ENCODE results near the gene VAMP2.

VAMP2 gene

DNA sequence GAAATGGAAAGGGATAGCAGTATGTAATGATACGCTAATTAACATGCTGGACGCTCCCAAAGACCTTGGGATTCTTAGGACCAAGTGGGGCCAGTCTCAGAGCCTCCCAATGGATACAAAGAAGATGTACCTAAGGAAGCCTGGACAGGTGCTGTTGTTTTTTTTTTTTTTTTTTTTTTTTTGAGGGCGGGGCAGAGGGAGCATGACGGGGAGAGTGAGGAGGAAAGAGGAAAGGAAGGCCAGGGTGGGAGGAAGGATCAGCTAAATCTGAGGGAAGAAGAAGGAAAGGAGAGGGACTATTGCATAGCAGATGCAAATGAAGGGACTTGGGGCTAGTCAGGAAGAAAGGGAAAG, 2.5 kb downstream of the VAMP2 start:
- H3K9ac ChIP-seq (ENCODE audit: low read length) = no peak overlapping the region
- H3K79me2 ChIP-seq (ENCODE audit: low read length) = peaks cover 21% of the 10 kb centered on the region
- peaks cover 34% of the 10 kb centered on the region for H3K4me1 ChIP-seq (ENCODE audit: low read length)
- H2AFZ ChIP-seq (ENCODE audit: low read depth, low read length) = no peak overlapping the region
- H3K4me3 ChIP-seq (ENCODE audit: low read length) = no peak overlapping the region
- H3K27me3 ChIP-seq (ENCODE audit: low read depth, low read length) = no peaks in the 10 kb centered on the region
- H3K27ac ChIP-seq (ENCODE audit: low read length) = no peak overlapping the region
- H3K4me2 ChIP-seq (ENCODE audit: low read length) = no peak overlapping the region
- peaks cover 8% of the 10 kb centered on the region; the same call in 1 of the 2 replicates for H4K20me1 ChIP-seq (ENCODE audit: insufficient read depth, low read length)
- H3K36me3 ChIP-seq (replicated peaks; ENCODE audit: low read depth, low read length) = peaks cover 7% of the 10 kb centered on the region
- TF ChIP-seq CTCF (IDR thresholded peaks at IDR 0.05; ENCODE audit: low read depth, low read length) (no peak), EZH2phosphoT487 (IDR thresholded peaks at IDR 0.05; ENCODE audit: low read depth) (no peak)
- no peaks in the 10 kb centered on the region for H3K9me3 ChIP-seq (ENCODE audit: insufficient read depth, low read length)

- H3K36me3 ChIP-seq (replicated peaks; ENCODE audit: low read depth, low read length) = peaks cover 7% of the 10 kb centered on the region
- H3K27me3 ChIP-seq (ENCODE audit: low read depth, low read length) = no peaks in the 10 kb centered on the region
- H3K79me2 ChIP-seq (ENCODE audit: low read length) = peaks cover 21% of the 10 kb centered on the region
- H3K4me1 ChIP-seq (ENCODE audit: low read length) = peaks cover 35% of the 10 kb centered on the region
- no peak overlapping the region for H3K4me2 ChIP-seq (ENCODE audit: low read length)
- TF ChIP-seq CTCF (IDR thresholded peaks at IDR 0.05; ENCODE audit: low read depth, low read length) (no peak), EZH2phosphoT487 (IDR thresholded peaks at IDR 0.05; ENCODE audit: low read depth) (no peak)
- no peak overlapping the region for H3K27ac ChIP-seq (ENCODE audit: low read length)
- H4K20me1 ChIP-seq (ENCODE audit: insufficient read depth, low read length) = peaks cover 8% of the 10 kb centered on the region; the same call in 1 of the 2 replicates
- H3K9ac ChIP-seq (ENCODE audit: low read length) = no peak overlapping the region
- H2AFZ ChIP-seq (ENCODE audit: low read depth, low read length) = no peak overlapping the region
- H3K4me3 ChIP-seq (ENCODE audit: low read length) = no peak overlapping the region
- no peaks in the 10 kb centered on the region for H3K9me3 ChIP-seq (ENCODE audit: insufficient read depth, low read length)
Observed at GRCh38 chr17:8159459-8160223, 3.1 kb downstream of the VAMP2 start.

DNA sequence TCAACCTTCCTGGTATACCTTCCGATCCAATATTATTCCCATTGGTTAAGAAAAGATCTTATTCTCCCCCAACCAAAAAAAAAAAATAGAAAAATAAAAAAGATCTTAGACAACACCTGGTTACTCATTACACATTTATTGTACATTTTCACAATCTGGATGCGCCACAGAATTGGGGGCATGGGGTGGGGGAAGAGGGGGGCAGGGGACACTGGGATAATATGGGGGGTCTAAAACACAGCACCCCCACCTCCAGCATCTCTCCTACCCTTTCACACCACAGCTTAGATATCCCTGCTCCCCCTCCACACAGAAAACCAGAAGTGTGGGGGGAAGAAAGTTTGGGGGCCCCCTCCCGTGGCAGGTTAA, 3.7 kb downstream of the VAMP2 start:
- Histone ChIP-seq H3K27me3 (ENCODE audit: low read depth, low read length) (no peaks in the 10 kb centered on the region), H3K4me1 (ENCODE audit: low read length) (peaks cover 29% of the 10 kb centered on the region), H3K79me2 (ENCODE audit: low read length) (peaks cover 21% of the 10 kb centered on the region), H3K9me3 (ENCODE audit: insufficient read depth, low read length) (no peaks in the 10 kb centered on the region), H3K9ac (ENCODE audit: low read length) (no peak overlapping the region), H3K4me3 (ENCODE audit: low read length) (no peak overlapping the region), H2AFZ (ENCODE audit: low read depth, low read length) (no peak overlapping the region), H3K4me2 (ENCODE audit: low read length) (no peak overlapping the region), H3K36me3 (replicated peaks; ENCODE audit: low read depth, low read length) (peaks cover 7% of the 10 kb centered on the region), H4K20me1 (ENCODE audit: insufficient read depth, low read length) (peaks cover 8% of the 10 kb centered on the region; the same call in 1 of the 2 replicates), H3K27ac (ENCODE audit: low read length) (no peak overlapping the region)
- TF ChIP-seq EZH2phosphoT487 (IDR thresholded peaks at IDR 0.05; ENCODE audit: low read depth) (no peak), CTCF (IDR thresholded peaks at IDR 0.05; ENCODE audit: low read depth, low read length) (no peak)

- Histone ChIP-seq H3K79me2 (ENCODE audit: low read length) (peaks cover 21% of the 10 kb centered on the region), H3K4me3 (ENCODE audit: low read length) (0 out of 2 replicates have a peak overlapping the region, but pooled peaks have one; percentile 42), H3K4me2 (ENCODE audit: low read length) (peak overlapping the region; percentile 54), H2AFZ (ENCODE audit: low read depth, low read length) (no peak overlapping the region), H3K27me3 (ENCODE audit: low read depth, low read length) (no peaks in the 10 kb centered on the region), H4K20me1 (ENCODE audit: insufficient read depth, low read length) (peaks cover 8% of the 10 kb centered on the region; the same call in 1 of the 2 replicates), H3K27ac (ENCODE audit: low read length) (peak overlapping the region; percentile 54; the same call in 1 of the 2 replicates), H3K4me1 (ENCODE audit: low read length) (peaks cover 26% of the 10 kb centered on the region), H3K9ac (ENCODE audit: low read length) (no peak overlapping the region), H3K9me3 (ENCODE audit: insufficient read depth, low read length) (no peaks in the 10 kb centered on the region), H3K36me3 (replicated peaks; ENCODE audit: low read depth, low read length) (peaks cover 7% of the 10 kb centered on the region)
- peak; percentile 59 for TF ChIP-seq CTCF (IDR thresholded peaks at IDR 0.05; ENCODE audit: low read depth, low read length)
- TF ChIP-seq EZH2phosphoT487 (IDR thresholded peaks at IDR 0.05; ENCODE audit: low read depth) = no peak
Observed at GRCh38 chr17:8158267-8159031, 4.3 kb downstream of the VAMP2 start.

Data from OCI-LY3 (cell line).